Measurements from ENCODE around the gene ARL6IP6. TPM values are rescaled to one million over a fixed set of nuclear protein-coding genes. Genes with fewer than 3 reads are reported as not detected.

ARL6IP6 gene
- total RNA-seq, 4 donors from 2014 or later, result 17.5 to 28.5 (median 23.6) TPM

DNA sequence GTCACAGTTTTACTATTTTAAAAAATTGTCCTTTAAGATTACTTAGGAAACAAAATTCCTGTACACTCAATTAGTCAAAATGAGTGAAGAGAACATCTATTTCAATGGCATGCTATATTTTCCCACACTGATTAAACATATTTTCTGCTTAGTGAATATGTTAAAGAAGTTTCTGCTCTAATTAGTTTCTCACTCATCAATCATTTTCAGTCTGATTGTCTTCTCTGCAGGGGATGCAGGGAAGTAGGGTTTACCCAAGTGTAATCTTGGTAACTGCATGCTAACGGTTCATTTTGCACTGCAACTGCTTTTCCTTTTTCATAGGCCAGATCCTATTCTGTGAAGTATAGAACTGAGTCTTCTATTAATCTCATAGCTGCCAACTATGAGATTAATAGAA is 78.5 kb downstream of the ARL6IP6 start:
- Histone ChIP-seq H3K4me1 (no peaks in the 10 kb centered on the region), H3K27me3 (no peaks in the 10 kb centered on the region), H3K4me3 (no peak overlapping the region), H3K9me3 (no peaks in the 10 kb centered on the region), H3K27ac (no peak overlapping the region), H3K36me3 (no peaks in the 10 kb centered on the region)
- whole genome bisulfite sequencing, 2 donors, result 62 to 72% methylated on average over 1 of the region's 1 CpG
- no peak for DNase-seq (ENCODE audit: low spot score in 2 of 2)
- TF ChIP-seq, protein P1, sequence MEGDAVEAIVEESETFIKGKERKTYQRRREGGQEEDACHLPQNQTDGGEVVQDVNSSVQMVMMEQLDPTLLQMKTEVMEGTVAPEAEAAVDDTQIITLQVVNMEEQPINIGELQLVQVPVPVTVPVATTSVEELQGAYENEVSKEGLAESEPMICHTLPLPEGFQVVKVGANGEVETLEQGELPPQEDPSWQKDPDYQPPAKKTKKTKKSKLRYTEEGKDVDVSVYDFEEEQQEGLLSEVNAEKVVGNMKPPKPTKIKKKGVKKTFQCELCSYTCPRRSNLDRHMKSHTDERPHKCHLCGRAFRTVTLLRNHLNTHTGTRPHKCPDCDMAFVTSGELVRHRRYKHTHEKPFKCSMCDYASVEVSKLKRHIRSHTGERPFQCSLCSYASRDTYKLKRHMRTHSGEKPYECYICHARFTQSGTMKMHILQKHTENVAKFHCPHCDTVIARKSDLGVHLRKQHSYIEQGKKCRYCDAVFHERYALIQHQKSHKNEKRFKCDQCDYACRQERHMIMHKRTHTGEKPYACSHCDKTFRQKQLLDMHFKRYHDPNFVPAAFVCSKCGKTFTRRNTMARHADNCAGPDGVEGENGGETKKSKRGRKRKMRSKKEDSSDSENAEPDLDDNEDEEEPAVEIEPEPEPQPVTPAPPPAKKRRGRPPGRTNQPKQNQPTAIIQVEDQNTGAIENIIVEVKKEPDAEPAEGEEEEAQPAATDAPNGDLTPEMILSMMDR (IDR thresholded peaks at IDR 0.05), result no peak
- TF ChIP-seq POLR2A (IDR thresholded peaks at IDR 0.05), result no peak
- no peak for TF ChIP-seq EP300 (IDR thresholded peaks at IDR 0.05)

DNA sequence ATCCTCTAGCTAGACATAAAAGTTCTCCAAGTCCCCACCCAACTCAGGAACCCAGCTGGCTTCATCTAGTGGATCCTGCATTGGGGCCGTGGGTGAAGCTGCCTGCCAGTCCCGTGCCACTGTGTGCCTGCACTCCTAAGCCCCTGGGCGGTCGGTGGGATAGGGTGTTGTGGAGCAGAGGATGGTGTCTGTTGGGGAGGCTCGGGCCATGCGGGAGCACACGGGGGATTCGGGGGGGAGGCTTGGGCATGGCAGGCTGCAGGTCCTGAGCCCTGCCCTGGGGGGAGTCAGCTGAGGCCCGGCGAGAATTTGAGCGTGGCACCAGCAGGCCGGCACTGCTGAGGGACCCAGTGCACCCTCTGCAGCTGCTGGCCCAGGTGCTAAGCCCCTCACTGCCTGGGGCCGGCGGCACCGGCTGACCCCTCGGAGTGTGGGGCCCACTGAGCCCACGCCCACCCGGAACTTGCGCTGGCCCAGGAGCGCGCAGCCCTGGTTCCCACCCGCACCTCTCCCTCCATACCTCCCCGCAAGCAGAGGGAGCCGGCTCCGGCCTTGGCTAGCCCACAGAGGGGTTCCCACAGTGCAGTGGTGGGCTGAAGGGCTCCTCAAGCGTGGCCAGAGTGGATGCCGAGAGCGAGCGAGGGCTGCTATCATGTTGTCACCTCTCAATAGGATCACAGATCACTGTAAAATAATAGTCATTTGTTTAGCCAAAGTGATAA is 86.4 kb downstream of the ARL6IP6 start:
- Histone ChIP-seq H3K9me3 (peaks cover 0 to 3% (median 0%) of the 10 kb centered on the region in 4 donors), H3K27ac (no peak overlapping the region), H3K27me3 (no peaks in the 10 kb centered on the region), H3K4me3 (no peak overlapping the region), H3K4me1 (no peaks in the 10 kb centered on the region), H3K36me3 (no peaks in the 10 kb centered on the region)
- TF ChIP-seq POLR2A (IDR thresholded peaks at IDR 0.05) (no peak), EP300 (IDR thresholded peaks at IDR 0.05) (no peak)
- TF ChIP-seq, protein P1 (IDR thresholded peaks at IDR 0.05), result no peak
- DNase-seq (ENCODE audit: low spot score in 2 of 2), result no peak
- 90 to 94% methylated on average over 17 to 26 of the region's 29 CpGs for WGBS, 2 donors

DNA sequence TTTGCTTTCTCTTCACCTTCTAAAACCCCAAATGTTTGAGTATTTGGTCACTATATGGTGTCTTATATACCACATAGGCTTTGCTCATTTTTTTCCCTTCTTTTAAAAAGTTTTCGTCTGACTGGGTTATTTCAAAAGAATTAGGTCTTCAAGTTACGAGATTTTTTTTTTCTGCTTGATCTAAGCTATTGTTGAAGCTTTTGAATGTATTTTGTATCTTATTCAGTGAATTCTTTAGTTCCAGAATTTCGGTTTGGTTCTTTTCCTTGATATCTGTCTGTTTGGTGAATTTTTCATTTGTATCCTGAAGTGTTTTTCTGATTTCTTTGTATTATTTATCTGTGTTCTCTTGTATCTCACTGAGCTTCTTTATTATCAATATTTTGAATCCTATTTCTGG is 93.5 kb downstream of the ARL6IP6 start:
- H3K9me3 ChIP-seq, result peaks cover 0 to 24% (median 3%) of the 10 kb centered on the region in 4 donors
- WGBS, 2 donors, result 85 to 90% methylated on average over 3 of the region's 3 CpGs
- no peak for DNase-seq (ENCODE audit: low spot score in 2 of 2)
- H3K4me1 ChIP-seq, result no peaks in the 10 kb centered on the region
- H3K27me3 ChIP-seq, result no peaks in the 10 kb centered on the region
- no peak overlapping the region for H3K4me3 ChIP-seq
- H3K36me3 ChIP-seq, result no peaks in the 10 kb centered on the region
- H3K27ac ChIP-seq, result no peak overlapping the region
- TF ChIP-seq EP300 (IDR thresholded peaks at IDR 0.05), result no peak
- no peak for TF ChIP-seq POLR2A (IDR thresholded peaks at IDR 0.05)
- TF ChIP-seq, protein P1 (IDR thresholded peaks at IDR 0.05), result no peak

Other genes with a start within 250 kb of the ARL6IP6 start
- gene PRPF40A, start 1.2 kb upstream of the ARL6IP6 start, total RNA-seq, result 10 to 100 TPM; 66.4 to 97.7 (median 77.6) TPM